ENCODE results near the gene KAZALD1. TPM values are rescaled to one million over a fixed set of nuclear protein-coding genes. Genes with fewer than 3 reads are reported as not detected.

The KAZALD1 gene
- polyA plus RNA-seq, 2 of the 4 experiments (the other 2 are of a cell fraction): 4.3 to 4.5 TPM

GRCh38 chr10:101046332-101047238, 15.2 kb upstream of the KAZALD1 start:
- ChIA-PET CTCF (interaction anchor here (1.0 to 65.1 kb wide), 6 partner anchors 4 to 115 kb away, joined by 3 to 2364 read pairs (median 8); partner anchors contain the start of genes KAZALD1, PDZD7 and SFXN3), POLR2A (no interaction called here)
- H3K4me2 ChIP-seq: no peak overlapping the region
- H3K9me3 ChIP-seq: no peaks in the 10 kb centered on the region
- peaks cover 24% of the 10 kb centered on the region for H3K4me1 ChIP-seq
- H3K27ac ChIP-seq: no peak overlapping the region
- FAIRE-seq (no peak), DNase-seq (ENCODE audit: low read depth in 1 of 2, low spot score in 1 of 2) (no peak), ATAC-seq (no peak)
- no peak overlapping the region for H3K4me3 ChIP-seq
- TF ChIP-seq RFX5 (IDR thresholded peaks at IDR 0.05): no peak
- no peak for TF ChIP-seq POLR2AphosphoS2 (conservative IDR thresholded peaks at IDR 0.05; ENCODE audit: low read length)
- TF ChIP-seq RCOR1 (IDR thresholded peaks at IDR 0.05; ENCODE audit: low read depth, low read length): no peak
- TF ChIP-seq ZSCAN20 (CRISPR knock-in tag; IDR thresholded peaks at IDR 0.05): no peak
- TF ChIP-seq MAFK (IDR thresholded peaks at IDR 0.05; ENCODE audit: partially characterized antibody): no peak
- TF ChIP-seq HOXA7 (CRISPR knock-in tag; IDR thresholded peaks at IDR 0.05): no peak
- no peak for TF ChIP-seq ZFP36 (IDR thresholded peaks at IDR 0.05; ENCODE audit: borderline replicate concordance, partially characterized antibody)
- no peak for TF ChIP-seq SREBF2 (IDR thresholded peaks at IDR 0.05)
- WGBS (ENCODE audit: missing lambda C conversion rate): 71% methylated on average over 23 of the region's 25 CpGs

DNA sequence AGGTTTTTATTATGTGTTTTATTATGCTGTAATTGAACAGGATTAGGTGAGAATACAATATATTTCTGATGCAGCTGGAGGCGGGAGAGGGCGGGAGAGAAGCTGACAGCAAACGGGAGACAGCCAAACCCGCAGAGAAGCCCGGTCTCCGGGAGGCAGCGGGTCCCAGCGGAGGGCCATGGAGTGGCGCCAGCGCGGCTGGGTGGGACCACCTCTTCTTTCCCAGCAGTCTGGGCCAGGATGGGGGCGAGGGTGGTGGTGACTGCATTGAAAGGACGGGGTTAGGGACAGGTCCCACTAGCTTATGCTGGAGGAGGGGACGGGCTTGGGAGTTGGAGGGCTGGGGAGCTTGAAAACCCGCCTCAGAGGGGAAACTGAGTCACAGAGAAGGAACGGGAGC, 14.5 kb upstream of the KAZALD1 start:
- Histone ChIP-seq H3K9me3 (no peaks in the 10 kb centered on the region), H3K27ac (no peak overlapping the region), H3K4me3 (no peak overlapping the region), H3K4me1 (peaks cover 25% of the 10 kb centered on the region), H3K4me2 (no peak overlapping the region)
- POLR2A ChIA-PET: no interaction called here
- no peak for ATAC-seq
- CTCF ChIA-PET: interaction anchor here (1.0 to 65.1 kb wide), 6 partner anchors 4 to 114 kb away, joined by 3 to 2364 read pairs (median 8); partner anchors contain the start of genes KAZALD1, LZTS2, PDZD7 and SFXN3
- 84% methylated on average over 16 of the region's 16 CpGs for WGBS (ENCODE audit: missing lambda C conversion rate)
- DNase-seq (ENCODE audit: low read depth in 1 of 2, low spot score in 1 of 2): no peak
- FAIRE-seq: no peak
- no peak for TF ChIP-seq RAD21 (conservative IDR thresholded peaks at IDR 0.05 in 1 of 2, IDR thresholded peaks at IDR 0.05 in 1 of 2)
- TF ChIP-seq HOXA7 (CRISPR knock-in tag; IDR thresholded peaks at IDR 0.05): no peak
- TF ChIP-seq RFX5 (IDR thresholded peaks at IDR 0.05): no peak
- no peak for TF ChIP-seq EHF (CRISPR knock-in tag; IDR thresholded peaks at IDR 0.05)
- no peak for TF ChIP-seq ZC3H11A (IDR thresholded peaks at IDR 0.05)
- no peak for TF ChIP-seq HMGXB4 (CRISPR knock-in tag; IDR thresholded peaks at IDR 0.05; ENCODE audit: borderline replicate concordance)
- TF ChIP-seq CHD2 (IDR thresholded peaks at IDR 0.05; ENCODE audit: low read length, partially characterized antibody): no peak
- TF ChIP-seq CBX2 (IDR thresholded peaks at IDR 0.05; ENCODE audit: borderline replicate concordance, low read depth): no peak
- no peak for TF ChIP-seq MAX (IDR thresholded peaks at IDR 0.05)
- TF ChIP-seq CHD4 (IDR thresholded peaks at IDR 0.05; ENCODE audit: borderline replicate concordance): no peak
- no peak for TF ChIP-seq POLR2AphosphoS2 (conservative IDR thresholded peaks at IDR 0.05; ENCODE audit: low read length)
- TF ChIP-seq TFCP2L1 (CRISPR knock-in tag; IDR thresholded peaks at IDR 0.05): no peak
- TF ChIP-seq HDAC2 (IDR thresholded peaks at IDR 0.05): no peak
- no peak for TF ChIP-seq POLR2A (IDR thresholded peaks at IDR 0.05; ENCODE audit: low read length)
- TF ChIP-seq ZFP36 (IDR thresholded peaks at IDR 0.05; ENCODE audit: borderline replicate concordance, partially characterized antibody): no peak
